Loucy (cell line): Measurements from ENCODE around the gene TECPR1.

Experiments
- H2AFZ ChIP-seq: fragments of 200-600 bp; sonication (generic); 2 replicates; pipeline ENCODE4 v1.6.0; 2016; ENCODE audit warnings: antibody characterized with exemption, mild to moderate bottlenecking, low read length, moderate library complexity
- H3F3A ChIP-seq: fragments of 200-600 bp; 2 replicates; pipeline ENCODE4 v1.6.0; 2016; ENCODE audit warnings: antibody characterized with exemption, low read depth, mild to moderate bottlenecking
- H3K27me3 ChIP-seq: fragments of 200-600 bp; sonication (generic); 2 replicates; pipeline ENCODE4 v1.6.1; 2014; ENCODE audit warnings: low read length, mild to moderate bottlenecking; ENCODE audit not compliant: insufficient read depth, poor library complexity, severe bottlenecking
- H3K36me3 ChIP-seq: fragments of 200-600 bp; sonication (generic); 2 replicates; pipeline ENCODE4 v1.6.1; 2016; ENCODE audit warnings: low read length; ENCODE audit not compliant: insufficient read depth
- H3K4me1 ChIP-seq: fragments of 200-600 bp; sonication (generic); 2 replicates; pipeline ENCODE4 v1.5.1; 2014; ENCODE audit warnings: low read length, mild to moderate bottlenecking; ENCODE audit not compliant: insufficient read depth, poor library complexity, severe bottlenecking
- H3K4me2 ChIP-seq: fragments of 200-600 bp; sonication (generic); 2 replicates; pipeline ENCODE4 v1.6.0; 2014; ENCODE audit warnings: antibody characterized with exemption, low read length, low read depth, mild to moderate bottlenecking; ENCODE audit not compliant: poor library complexity, severe bottlenecking
- H3K4me3 ChIP-seq: fragments of 200-600 bp; sonication (generic); 2 replicates; pipeline ENCODE4 v1.5.1; 2014; ENCODE audit warnings: low read length, mild to moderate bottlenecking, mixed read lengths; ENCODE audit not compliant: poor library complexity, severe bottlenecking
- H3K79me2 ChIP-seq: fragments of 200-600 bp; sonication (generic); 2 replicates; pipeline ENCODE4 v1.6.1; 2014; ENCODE audit warnings: low read length; ENCODE audit not compliant: insufficient read depth
- H3K9ac ChIP-seq: fragments of 200-600 bp; sonication (generic); 2 replicates; pipeline ENCODE4 v1.6.0; 2014; ENCODE audit warnings: mild to moderate bottlenecking, low read depth, low read length, moderate library complexity; ENCODE audit not compliant: poor library complexity, severe bottlenecking
- H3K9me2 ChIP-seq: fragments of 200-600 bp; sonication (generic); replicated peaks from 2 replicates; pipeline ENCODE4 v1.6.1; 2016; ENCODE audit warnings: low read depth, low read length, mixed read lengths
- H3K9me3 ChIP-seq: fragments of 200-600 bp; sonication (generic); 2 replicates; pipeline ENCODE4 v1.6.1; 2014; ENCODE audit warnings: mild to moderate bottlenecking, antibody characterized with exemption, low read length, low read depth; ENCODE audit not compliant: insufficient read depth
- H4K20me1 ChIP-seq: fragments of 200-600 bp; sonication (generic); 2 replicates; pipeline ENCODE4 v1.6.0; 2014; ENCODE audit warnings: antibody characterized with exemption, low read length, mild to moderate bottlenecking; ENCODE audit not compliant: insufficient read depth, poor library complexity, severe bottlenecking
- EZH2phosphoT487 ChIP-seq: fragments of 200-600 bp; IDR thresholded peaks from 2 replicates; pipeline ENCODE4 v1.6.1; 2018; ENCODE audit warnings: antibody characterized with exemption, mild to moderate bottlenecking, moderate library complexity, borderline replicate concordance
- TF ChIP-seq, protein P1 (sequence below): fragments of 200-600 bp; sonication (generic); conservative IDR thresholded peaks from 2 replicates; pipeline ENCODE4 v1.5.1; 2014; ENCODE audit warnings: mild to moderate bottlenecking, antibody characterized with exemption, low read length

The TECPR1 gene

DNA sequence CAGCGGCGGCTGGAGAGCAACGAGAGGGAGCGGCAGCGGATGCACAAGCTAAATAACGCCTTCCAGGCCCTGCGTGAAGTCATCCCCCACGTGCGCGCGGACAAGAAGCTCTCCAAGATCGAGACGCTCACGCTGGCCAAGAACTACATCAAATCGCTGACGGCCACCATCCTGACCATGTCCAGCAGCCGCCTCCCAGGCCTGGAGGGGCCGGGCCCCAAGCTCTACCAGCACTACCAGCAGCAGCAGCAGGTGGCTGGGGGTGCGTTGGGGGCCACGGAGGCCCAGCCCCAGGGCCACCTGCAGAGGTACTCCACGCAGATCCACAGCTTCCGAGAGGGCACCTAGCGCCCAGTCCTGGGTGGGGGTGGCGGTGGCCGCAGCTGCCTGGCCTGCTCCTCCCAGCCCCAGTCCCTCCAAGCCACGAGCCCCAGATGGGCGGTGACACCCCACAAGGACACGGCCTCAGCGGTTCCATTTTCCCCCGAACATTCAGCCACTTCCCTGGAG is 39.4 kb downstream of the TECPR1 start:
- Histone ChIP-seq H3K4me3 (no peak overlapping the region), H3K4me1 (no peaks in the 10 kb centered on the region), H3K4me2 (no peak overlapping the region), H3K27me3 (no peaks in the 10 kb centered on the region), H2AFZ (no peak overlapping the region), H3K9me2 (no peaks in the 10 kb centered on the region), H4K20me1 (no peaks in the 10 kb centered on the region), H3K9me3 (no peaks in the 10 kb centered on the region), H3K79me2 (no peaks in the 10 kb centered on the region), H3K36me3 (no peaks in the 10 kb centered on the region; the same call in 1 of the 2 replicates), H3K9ac (no peak overlapping the region), H3F3A (no peaks in the 10 kb centered on the region)
- TF ChIP-seq EZH2phosphoT487: no peak
- TF ChIP-seq, protein P1, sequence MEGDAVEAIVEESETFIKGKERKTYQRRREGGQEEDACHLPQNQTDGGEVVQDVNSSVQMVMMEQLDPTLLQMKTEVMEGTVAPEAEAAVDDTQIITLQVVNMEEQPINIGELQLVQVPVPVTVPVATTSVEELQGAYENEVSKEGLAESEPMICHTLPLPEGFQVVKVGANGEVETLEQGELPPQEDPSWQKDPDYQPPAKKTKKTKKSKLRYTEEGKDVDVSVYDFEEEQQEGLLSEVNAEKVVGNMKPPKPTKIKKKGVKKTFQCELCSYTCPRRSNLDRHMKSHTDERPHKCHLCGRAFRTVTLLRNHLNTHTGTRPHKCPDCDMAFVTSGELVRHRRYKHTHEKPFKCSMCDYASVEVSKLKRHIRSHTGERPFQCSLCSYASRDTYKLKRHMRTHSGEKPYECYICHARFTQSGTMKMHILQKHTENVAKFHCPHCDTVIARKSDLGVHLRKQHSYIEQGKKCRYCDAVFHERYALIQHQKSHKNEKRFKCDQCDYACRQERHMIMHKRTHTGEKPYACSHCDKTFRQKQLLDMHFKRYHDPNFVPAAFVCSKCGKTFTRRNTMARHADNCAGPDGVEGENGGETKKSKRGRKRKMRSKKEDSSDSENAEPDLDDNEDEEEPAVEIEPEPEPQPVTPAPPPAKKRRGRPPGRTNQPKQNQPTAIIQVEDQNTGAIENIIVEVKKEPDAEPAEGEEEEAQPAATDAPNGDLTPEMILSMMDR: no peak

DNA sequence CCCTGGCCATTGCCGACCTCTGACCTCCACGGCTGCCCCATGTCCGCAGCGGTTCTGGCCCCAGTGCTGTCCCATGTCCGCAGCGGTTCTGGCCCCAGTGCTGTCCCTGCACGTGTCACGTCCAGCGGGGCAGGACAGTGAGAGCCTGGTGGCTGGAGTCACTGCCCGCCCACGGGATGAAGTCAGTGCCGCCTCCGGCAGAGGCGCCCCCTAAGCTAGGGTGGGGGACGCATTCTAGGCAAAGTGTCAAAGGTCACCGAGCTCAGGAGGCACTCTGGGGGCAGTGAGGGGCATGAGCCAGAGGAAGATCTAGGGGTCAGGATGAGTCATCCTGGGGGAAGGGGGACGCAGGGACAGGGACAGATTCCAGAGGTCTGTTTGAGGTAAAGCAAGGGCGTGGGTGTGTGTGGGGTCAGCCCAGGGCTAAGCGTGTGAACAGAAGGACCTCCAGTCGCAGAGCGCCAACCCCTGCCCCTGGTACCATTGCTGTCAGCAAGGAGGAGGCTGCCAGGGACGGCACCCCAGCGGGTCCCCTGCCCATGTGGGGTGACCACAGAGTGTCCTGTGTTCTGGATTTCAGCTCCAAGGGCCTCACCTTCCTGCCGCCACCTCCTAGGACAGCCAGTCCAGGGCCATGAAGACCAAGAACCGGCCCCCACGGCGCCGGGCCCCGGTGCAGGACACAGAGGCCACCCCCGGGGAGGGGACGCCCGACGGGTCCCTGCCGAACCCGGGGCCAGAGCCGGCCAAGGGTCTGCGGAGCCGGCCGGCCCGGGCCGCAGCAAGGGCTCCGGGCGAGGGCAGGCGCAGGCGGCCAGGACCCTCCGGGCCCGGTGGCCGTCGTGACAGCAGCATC is 40.1 kb downstream of the TECPR1 start:
- H2AFZ ChIP-seq: no peak overlapping the region
- no peaks in the 10 kb centered on the region for H3K9me2 ChIP-seq
- no peaks in the 10 kb centered on the region for H3K27me3 ChIP-seq
- no peak overlapping the region for H3K4me2 ChIP-seq
- TF ChIP-seq, protein P1: no peak
- no peak for TF ChIP-seq EZH2phosphoT487
- no peaks in the 10 kb centered on the region for H3K4me1 ChIP-seq
- H3K36me3 ChIP-seq: peaks cover 6% of the 10 kb centered on the region; the same call in 1 of the 2 replicates
- H3K9ac ChIP-seq: no peak overlapping the region
- no peaks in the 10 kb centered on the region for H3K79me2 ChIP-seq
- no peaks in the 10 kb centered on the region for H3K9me3 ChIP-seq
- no peaks in the 10 kb centered on the region for H3F3A ChIP-seq
- H4K20me1 ChIP-seq: no peaks in the 10 kb centered on the region
- H3K4me3 ChIP-seq: no peak overlapping the region

DNA sequence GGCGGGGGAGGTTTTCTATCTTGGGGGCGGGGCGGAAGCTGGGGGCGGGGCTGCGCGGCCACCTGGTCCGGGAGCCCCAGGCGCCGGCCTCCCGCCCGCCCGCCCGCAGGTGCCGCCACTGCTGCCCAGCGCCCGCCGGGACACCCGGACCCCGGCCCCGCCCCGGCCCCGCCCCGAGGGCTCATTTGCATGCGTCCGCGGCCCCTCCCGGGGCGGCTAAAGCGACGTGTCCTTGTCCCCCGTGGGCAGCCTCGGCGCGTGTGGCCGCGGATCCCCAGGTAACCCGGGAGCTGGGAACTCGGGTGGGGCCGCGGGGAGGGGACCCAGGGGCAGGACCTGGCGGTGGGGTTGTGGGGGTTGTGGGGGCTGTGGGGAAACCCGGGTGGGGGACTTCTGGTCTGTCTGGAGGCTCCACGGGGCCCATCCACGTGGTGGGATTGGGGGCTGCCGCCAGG is 40.8 kb downstream of the TECPR1 start, which contains the start of gene BHLHA15:
TSS of gene BHLHA15 (plus strand) at position 219 of the 455 bp plus-strand sequence. CDS start 871 bp downstream, outside the sequence.
- H3F3A ChIP-seq: no peaks in the 10 kb centered on the region
- no peaks in the 10 kb centered on the region for H3K4me1 ChIP-seq
- H2AFZ ChIP-seq: no peak within 1 kb of the TSS
- H3K36me3 ChIP-seq: peaks cover 13% of the 10 kb centered on the region; the same call in 1 of the 2 replicates
- H3K27me3 ChIP-seq: no peaks in the 10 kb centered on the region
- no peaks in the 10 kb centered on the region for H3K79me2 ChIP-seq
- H3K9me3 ChIP-seq: no peaks in the 10 kb centered on the region
- H4K20me1 ChIP-seq: no peaks in the 10 kb centered on the region
- H3K9ac ChIP-seq: no peak within 1 kb of the TSS
- no peaks in the 10 kb centered on the region for H3K9me2 ChIP-seq
- H3K4me2 ChIP-seq: no peak within 1 kb of the TSS
- H3K4me3 ChIP-seq: no peak within 1 kb of the TSS
- no peak for TF ChIP-seq EZH2phosphoT487
- TF ChIP-seq, protein P1: no peak
